Fibroblast of villous mesenchyme (primary cell): ENCODE measurements around the gene GPR68. TPM values are rescaled to one million over a fixed set of nuclear protein-coding genes. Genes with fewer than 3 reads are reported as not detected.
"Not testable (repeated sequence)": the region's sequence is repeated elsewhere in the genome, so short reads cannot be mapped to it uniquely, and the experiment has no call there.

ENCODE experiments used
- DNase-seq: peaks from one replicate; pipeline ENCODE4 v3.0.0-alpha.2; 2010; ENCODE audit warnings: low read depth
- H3K4me3 ChIP-seq: 2 replicates; pipeline ENCODE4 v1.5.1; 2011; ENCODE audit warnings: low read depth, mild to moderate bottlenecking, low read length
- total RNA-seq: library from RNA; depleted of rRNA; stranded (reverse); fragments of >200 nt; gene quantifications from 2 replicates; pipeline ENCODE4 v1.2.3, GENCODE V29; 2012
- TF ChIP-seq, protein P1 (sequence below): IDR thresholded peaks from 2 replicates; pipeline ENCODE4 v1.5.1; 2012; ENCODE audit warnings: low read depth, mild to moderate bottlenecking, low read length; ENCODE audit not compliant: insufficient read depth

Gene GPR68
- total RNA-seq, 1 donor: 0.86 TPM

DNA sequence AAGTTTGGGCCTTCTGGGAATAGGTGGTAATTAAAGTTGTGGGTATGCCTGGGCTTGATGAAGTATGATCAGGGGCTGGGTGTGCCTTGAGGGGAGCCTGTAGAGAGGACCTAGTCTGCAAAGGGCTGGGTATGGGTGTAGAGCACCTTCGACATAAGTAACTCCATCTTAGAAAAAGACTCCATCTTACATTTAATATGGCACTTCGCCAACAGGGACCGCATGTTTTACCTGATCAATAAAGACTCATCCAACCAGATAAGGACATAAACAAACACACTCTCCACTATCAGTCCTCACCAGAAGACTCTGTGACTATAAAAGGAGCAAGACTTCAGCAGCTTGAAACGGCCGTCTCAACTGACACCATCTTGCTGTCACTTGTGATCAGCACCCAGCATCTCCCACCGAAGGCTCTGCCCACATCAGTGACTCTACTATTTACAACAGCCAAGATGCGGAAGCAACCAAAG, 23.5 kb upstream of the GPR68 start:
- H3K4me3 ChIP-seq: no peak overlapping the region
- TF ChIP-seq, protein P1, sequence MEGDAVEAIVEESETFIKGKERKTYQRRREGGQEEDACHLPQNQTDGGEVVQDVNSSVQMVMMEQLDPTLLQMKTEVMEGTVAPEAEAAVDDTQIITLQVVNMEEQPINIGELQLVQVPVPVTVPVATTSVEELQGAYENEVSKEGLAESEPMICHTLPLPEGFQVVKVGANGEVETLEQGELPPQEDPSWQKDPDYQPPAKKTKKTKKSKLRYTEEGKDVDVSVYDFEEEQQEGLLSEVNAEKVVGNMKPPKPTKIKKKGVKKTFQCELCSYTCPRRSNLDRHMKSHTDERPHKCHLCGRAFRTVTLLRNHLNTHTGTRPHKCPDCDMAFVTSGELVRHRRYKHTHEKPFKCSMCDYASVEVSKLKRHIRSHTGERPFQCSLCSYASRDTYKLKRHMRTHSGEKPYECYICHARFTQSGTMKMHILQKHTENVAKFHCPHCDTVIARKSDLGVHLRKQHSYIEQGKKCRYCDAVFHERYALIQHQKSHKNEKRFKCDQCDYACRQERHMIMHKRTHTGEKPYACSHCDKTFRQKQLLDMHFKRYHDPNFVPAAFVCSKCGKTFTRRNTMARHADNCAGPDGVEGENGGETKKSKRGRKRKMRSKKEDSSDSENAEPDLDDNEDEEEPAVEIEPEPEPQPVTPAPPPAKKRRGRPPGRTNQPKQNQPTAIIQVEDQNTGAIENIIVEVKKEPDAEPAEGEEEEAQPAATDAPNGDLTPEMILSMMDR: no peak

GRCh38 chr14:91266276-91266675, 21.8 kb upstream of the GPR68 start:
- not testable (repeated sequence) for DNase-seq, H3K4me3 ChIP-seq

More for the DNA sequence above, 23.5 kb upstream of the GPR68 start:
- no peak for DNase-seq

DNA sequence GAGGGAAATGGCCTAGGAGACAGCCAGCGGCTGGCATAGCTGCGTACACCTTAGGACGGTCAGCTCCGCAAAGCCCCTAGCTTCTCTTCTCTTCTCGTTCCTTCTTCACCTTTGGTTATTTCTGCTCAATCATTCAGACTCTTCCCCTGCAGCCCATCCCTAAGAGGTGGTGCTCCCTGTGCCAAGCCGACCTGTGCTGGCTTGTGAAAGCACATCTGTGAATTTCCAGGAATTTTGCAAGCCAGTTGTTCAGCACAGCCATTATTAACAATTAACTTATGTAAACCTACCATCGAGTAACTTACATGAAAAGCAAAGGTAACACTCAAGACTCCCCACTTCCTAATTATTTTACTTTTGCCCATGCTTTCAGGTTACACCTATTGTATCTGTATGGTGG, 20.9 kb upstream of the GPR68 start:
- TF ChIP-seq, protein P1: no peak
- no peak overlapping the region for H3K4me3 ChIP-seq
- no peak for DNase-seq

- TF ChIP-seq, protein P1: no peak
- DNase-seq: no peak
- H3K4me3 ChIP-seq: peak overlapping the region; percentile 45
Observed at GRCh38 chr14:91264151-91265150, 19.9 kb upstream of the GPR68 start.

DNA sequence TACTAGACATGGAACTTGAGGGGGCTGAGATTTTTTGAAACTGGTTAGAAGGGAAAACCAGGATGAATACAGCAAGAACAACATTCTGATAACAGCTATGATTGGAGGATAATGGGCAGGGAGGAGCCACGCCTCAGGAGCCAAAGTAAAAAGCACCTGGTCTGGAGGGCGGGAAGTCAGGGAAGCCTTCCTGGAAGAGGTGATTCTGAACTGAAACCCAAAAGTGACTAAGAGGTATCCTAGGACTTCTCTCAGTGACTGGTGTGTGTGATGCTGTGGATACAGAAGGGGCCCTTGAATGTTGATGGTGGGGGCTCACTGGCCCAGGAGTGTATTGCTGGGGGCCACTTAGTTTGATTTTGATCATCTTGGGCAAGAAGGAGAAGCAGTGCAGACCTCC, 18.8 kb upstream of the GPR68 start:
- DNase-seq: no peak
- no peak overlapping the region for H3K4me3 ChIP-seq
- TF ChIP-seq, protein P1: no peak

GRCh38 chr14:91261986-91262549, 17.6 kb upstream of the GPR68 start:
- TF ChIP-seq, protein P1: no peak
- no peak for DNase-seq
- H3K4me3 ChIP-seq: no peak overlapping the region

DNA sequence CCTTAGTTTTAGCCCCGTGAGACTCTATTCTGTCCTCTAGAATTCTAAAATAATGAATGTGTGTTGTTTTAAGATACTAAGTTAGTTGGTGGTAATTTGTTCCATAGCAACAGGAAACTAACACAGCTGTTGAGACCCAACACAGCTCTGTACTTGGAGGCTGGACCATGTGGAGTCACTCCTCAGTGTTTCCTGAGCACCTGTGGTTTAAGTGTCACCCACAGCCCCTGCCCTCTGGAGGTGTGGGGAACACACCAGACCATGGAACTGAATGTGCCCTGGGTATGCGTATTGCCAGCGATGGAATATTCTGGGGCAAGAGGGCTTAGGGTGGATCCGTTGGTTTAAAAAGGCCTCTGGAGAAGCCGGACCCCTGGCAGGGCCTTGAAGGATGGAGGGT, 16.6 kb upstream of the GPR68 start:
- DNase-seq: no peak
- TF ChIP-seq, protein P1: no peak

More for the DNA sequence above, 16.6 kb upstream of the GPR68 start:
- H3K4me3 ChIP-seq: no peak overlapping the region
